ENCODE data around the gene OR2Y1.

DNA sequence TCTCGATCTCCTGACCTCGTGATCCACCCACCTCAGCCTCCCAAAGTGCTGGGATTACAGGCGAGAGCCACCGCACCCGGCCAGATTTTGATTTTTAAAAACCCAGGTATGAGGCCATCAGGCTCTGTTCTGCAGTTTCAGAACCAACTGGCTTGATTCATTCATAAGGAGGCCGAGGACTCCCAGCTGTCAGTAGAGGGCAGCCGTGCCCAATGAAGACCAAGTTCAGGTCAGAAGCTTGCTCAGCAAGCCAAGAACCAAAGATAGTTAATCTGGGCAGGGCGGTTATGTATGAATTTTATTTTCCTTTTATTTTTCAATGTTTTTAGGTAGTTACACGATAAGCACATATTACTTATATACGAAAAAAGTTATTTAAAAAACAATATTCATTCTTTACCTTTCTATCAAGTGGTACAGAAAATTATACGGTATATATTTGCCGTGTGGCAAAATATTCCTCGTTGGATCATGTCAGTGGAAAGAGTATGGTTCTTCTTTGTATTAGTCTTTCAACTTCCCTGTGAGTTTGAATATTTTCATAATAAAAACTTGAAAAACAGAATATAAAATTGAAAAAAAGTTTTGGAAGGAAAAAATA is 44.7 kb upstream of the OR2Y1 start:
- TF ChIP-seq, protein P1, sequence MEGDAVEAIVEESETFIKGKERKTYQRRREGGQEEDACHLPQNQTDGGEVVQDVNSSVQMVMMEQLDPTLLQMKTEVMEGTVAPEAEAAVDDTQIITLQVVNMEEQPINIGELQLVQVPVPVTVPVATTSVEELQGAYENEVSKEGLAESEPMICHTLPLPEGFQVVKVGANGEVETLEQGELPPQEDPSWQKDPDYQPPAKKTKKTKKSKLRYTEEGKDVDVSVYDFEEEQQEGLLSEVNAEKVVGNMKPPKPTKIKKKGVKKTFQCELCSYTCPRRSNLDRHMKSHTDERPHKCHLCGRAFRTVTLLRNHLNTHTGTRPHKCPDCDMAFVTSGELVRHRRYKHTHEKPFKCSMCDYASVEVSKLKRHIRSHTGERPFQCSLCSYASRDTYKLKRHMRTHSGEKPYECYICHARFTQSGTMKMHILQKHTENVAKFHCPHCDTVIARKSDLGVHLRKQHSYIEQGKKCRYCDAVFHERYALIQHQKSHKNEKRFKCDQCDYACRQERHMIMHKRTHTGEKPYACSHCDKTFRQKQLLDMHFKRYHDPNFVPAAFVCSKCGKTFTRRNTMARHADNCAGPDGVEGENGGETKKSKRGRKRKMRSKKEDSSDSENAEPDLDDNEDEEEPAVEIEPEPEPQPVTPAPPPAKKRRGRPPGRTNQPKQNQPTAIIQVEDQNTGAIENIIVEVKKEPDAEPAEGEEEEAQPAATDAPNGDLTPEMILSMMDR (conservative IDR thresholded peaks at IDR 0.05; ENCODE audit: low read length): peak; percentile 87
- no peak for TF ChIP-seq EZH2phosphoT487 (IDR thresholded peaks at IDR 0.05; ENCODE audit: borderline replicate concordance, low read depth, low read length)

Data from OCI-LY7 (cell line).